ENCODE results near the gene PTGES3.

The PTGES3 gene

DNA sequence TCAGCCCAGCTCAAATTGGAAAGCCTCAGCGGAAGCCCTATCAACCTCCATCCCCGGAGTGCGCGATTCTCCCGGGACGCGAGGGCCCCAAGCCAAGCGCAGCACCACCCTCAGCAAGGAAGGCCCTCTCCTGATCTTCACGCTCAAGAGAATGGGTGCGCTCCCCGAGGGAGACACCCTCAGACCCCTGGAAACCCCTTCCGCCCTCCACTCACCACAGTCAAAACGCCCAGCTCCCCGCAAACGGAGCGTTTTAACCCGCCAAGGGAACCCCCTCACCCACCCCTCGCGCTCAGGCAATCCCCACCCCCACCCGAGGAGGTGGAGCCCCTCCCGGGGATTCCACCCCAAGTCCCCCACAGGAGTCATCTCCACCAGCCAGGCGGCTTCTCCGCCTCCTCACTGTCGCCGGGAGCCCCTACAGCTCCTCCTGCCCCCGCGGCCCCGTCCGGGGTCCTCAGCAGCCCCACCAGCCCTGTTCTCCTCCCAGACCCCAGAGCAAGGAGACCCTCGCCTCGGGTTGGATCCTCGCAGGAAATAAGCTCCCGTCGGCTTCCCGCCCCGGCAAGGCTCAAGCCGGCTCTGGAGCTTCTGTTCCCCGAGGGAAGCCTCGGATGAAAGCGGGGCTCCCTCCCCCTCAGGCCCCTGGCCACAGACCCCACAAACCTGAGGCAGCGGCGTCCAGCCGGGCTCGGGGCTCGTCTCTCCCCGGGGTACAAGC lies 58.5 kb downstream of the PTGES3 start:
- TF ChIP-seq, protein P1, sequence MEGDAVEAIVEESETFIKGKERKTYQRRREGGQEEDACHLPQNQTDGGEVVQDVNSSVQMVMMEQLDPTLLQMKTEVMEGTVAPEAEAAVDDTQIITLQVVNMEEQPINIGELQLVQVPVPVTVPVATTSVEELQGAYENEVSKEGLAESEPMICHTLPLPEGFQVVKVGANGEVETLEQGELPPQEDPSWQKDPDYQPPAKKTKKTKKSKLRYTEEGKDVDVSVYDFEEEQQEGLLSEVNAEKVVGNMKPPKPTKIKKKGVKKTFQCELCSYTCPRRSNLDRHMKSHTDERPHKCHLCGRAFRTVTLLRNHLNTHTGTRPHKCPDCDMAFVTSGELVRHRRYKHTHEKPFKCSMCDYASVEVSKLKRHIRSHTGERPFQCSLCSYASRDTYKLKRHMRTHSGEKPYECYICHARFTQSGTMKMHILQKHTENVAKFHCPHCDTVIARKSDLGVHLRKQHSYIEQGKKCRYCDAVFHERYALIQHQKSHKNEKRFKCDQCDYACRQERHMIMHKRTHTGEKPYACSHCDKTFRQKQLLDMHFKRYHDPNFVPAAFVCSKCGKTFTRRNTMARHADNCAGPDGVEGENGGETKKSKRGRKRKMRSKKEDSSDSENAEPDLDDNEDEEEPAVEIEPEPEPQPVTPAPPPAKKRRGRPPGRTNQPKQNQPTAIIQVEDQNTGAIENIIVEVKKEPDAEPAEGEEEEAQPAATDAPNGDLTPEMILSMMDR (IDR thresholded peaks at IDR 0.05; ENCODE audit: low read depth, low read length) = no peak
- peak overlapping the region; percentile 98 for H3K4me3 ChIP-seq (ENCODE audit: low read depth, low read length)

DNA sequence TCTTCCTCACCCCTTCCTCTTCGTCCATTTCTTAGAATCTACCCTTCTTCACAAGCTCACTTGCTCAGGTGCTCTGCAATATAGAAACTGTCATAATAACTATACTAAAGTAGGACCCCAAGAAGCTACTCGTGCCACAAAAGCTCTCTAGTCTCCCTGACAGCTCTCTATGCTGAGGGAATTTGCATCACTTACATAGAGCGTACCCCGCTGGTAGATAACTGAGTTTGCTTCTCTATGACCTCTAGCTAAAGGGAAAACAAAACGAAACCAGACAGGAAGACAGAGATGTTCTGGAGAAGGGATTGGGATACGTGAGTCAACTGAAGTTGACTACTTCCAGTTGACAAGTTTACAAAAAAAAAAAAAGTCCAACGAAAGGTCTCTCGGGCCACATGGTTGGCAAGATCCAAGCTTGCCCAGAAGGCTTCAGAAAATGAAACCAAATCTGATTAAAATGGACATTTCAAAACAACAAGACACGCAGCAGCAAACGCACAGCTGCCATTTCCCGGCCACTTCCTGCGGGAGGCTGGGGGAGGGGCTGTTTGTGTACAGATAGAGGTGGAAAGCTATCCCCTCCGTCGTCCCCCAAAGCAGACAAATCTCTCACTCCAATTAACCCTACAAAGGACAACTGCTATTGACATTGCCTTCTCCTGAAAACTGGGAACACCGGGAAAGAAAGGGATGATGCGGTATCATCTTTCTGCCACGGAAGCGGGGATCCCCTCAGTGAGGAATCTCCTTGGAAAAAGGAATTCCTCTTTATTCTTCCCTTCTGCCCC lies 59.2 kb downstream of the PTGES3 start:
- TF ChIP-seq, protein P1 (IDR thresholded peaks at IDR 0.05; ENCODE audit: low read depth, low read length) = no peak
- H3K4me3 ChIP-seq (ENCODE audit: low read depth, low read length) = peak overlapping the region; percentile 98

DNA sequence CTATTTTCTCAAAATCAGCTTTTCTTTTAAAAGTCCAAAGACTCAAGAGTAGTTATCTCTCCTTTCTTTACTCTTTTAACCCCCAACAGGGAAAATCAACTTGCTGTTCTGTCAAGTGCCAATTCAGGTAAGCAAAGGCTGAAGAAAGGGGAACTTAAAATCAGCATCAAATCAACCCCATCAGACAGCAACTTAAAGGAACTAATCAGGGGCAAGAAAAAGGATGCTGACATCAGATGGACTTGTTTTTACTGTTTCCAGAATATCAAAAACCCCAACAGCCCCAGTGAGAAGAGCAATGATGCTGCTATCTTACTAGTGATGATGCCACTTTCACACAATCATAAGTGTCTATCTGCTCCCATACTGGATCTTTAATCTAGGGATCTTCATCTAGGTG lies 61.4 kb downstream of the PTGES3 start:
- no peak overlapping the region for H3K4me3 ChIP-seq (ENCODE audit: low read depth, low read length)
- TF ChIP-seq, protein P1 (IDR thresholded peaks at IDR 0.05; ENCODE audit: low read depth, low read length) = no peak

DNA sequence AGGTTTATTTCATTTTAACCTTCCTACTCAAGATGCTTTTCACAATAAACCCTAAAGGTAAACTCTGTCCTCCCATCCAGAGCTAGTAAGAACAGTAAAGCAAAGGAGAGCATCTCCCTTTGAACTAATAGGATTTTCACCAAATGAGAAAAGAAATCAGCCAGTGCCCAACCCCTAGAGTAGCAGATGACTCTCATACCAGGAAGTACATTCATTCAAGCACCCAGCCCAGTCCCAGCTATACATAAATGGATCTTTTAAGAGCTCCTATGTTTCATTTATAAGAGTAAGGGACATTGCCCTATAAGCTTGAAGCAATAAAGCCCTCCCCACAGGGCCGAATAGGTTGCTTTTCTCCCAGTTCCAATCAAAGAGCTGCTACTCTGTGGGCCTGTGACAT lies 65.5 kb downstream of the PTGES3 start:
- TF ChIP-seq, protein P1 (IDR thresholded peaks at IDR 0.05; ENCODE audit: low read depth, low read length) = no peak
- H3K4me3 ChIP-seq (ENCODE audit: low read depth, low read length) = no peak overlapping the region

DNA sequence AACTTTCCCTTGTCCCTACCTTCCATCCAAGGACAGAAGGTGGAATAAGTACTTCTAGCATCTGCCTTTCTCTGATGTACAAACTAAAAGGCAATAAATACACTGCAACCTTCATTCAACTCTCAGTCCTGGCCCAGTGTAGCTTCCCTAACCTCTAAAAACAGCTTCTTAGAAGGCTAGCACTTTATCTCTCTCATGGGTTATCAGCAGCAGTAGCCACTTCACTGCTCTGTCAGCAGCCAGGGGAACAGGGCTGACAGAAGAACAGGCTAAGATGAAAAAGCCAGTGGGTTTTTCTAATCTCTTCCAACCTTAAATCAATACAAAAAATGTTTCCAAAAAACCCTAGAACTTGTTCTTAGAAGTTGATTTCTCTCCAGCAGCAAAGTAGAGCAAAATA lies 71.2 kb downstream of the PTGES3 start:
- TF ChIP-seq, protein P1 (IDR thresholded peaks at IDR 0.05; ENCODE audit: low read depth, low read length) = no peak
- no peak overlapping the region for H3K4me3 ChIP-seq (ENCODE audit: low read depth, low read length)

DNA sequence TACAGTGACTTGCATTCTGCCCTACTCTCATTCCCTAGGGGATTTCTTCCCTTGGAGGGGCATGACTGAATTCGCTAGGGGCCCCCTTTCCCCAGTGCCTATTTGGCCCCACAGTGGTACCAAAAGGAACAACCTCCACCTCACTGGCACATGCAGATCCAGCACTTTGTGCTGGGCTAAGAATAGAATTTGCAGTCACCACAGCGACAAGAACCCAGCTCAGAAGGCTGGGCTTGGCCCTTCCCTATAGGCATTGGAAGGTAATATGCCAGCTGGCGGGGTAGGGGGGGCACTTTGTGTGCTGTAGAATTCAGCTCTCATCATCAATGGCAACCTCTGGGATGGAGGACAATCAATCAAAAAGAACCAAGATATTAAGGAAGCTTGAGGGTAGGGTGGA lies 71.8 kb downstream of the PTGES3 start:
- TF ChIP-seq, protein P1 (IDR thresholded peaks at IDR 0.05; ENCODE audit: low read depth, low read length) = no peak
- H3K4me3 ChIP-seq (ENCODE audit: low read depth, low read length) = no peak overlapping the region

DNA sequence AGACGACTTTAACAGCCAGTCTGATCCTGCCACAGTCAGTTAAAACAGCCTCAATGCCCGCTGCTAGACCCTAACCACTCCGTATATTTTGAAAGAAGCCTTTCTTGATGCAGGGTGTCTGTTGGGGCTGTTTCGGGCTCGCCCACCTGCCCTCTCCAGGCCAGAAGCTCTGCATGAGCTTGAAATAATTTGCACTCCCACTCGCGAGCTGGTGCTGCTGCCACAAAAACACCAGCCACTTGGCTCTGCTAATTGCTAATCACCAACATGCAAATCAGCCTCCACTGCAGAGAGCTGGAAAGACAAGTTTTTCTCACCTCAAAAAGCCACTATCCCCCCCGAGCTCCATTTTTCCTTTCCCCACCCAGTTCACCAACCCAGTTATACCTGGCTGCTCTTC lies 73.5 kb downstream of the PTGES3 start:
- TF ChIP-seq, protein P1 (IDR thresholded peaks at IDR 0.05; ENCODE audit: low read depth, low read length) = no peak
- no peak overlapping the region for H3K4me3 ChIP-seq (ENCODE audit: low read depth, low read length)

Measured in WI38 (cell line).